Fibroblast of skin of left biceps (primary cell): Measurements from ENCODE around the gene ABCD1.

Experiments used
- DNase-seq, 2 experiments: peaks; one replicate each; pipeline ENCODE4 v3.0.0-alpha.2; 2013; ENCODE audit warnings: low read depth in 2 of 2

ABCD1 gene

DNA sequence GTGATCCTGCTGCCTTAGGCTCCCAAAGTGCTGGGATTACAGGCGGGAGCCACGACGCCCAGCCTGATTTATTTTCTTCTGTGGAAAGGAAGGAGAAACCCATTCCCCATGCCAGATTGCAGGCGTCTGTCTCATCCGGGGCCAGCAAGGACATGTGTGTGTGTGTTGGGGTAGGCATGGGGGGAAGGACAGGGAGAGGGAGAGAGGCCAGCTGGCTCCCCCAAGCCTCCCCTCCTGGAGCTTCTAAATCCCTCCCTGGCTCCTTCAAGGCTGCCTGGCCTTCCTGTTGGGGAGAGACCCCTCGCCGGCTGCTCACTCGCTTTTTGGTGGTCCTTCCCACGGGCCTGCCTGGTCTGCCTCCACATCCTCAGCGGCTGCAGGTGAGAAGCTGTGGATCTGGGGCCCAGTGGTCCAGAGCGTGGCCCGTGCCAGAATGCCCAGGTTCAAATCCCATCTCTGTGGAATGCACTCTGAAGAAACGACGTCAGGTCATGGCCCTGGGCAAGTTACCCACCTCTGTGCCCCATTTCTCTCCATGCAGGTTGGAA, 38.0 kb downstream of the ABCD1 start:
- no peak for DNase-seq

DNA sequence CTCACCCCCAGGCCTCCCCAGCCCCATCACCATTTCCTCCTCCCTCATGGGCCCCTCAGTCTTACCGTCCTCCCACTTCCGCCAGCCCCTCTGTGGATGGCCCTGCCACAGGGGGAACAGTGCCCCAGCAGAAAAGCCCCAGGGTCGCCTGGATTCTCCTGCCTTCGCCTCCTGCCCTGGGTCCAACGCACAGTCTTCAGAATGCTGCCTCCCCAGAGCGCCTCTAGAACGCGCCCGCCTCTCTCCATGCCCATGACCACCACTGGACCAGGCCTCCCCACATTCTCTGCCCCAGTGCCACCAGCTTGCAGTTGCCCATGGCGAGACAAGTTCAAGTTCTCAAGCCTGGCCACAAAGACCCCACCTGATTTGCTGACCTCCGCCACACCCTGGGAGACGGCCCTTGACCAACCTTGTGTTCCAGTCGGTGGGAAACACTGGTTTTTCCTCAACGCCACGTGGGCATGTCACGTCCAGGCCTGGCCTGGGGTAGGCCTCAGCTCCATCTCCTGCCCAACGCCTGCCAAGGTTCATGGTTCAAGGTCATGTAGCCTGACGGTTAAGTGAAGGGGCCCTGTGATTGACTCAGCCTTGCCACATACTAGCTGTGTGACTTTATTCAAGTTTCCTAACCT, 38.8 kb downstream of the ABCD1 start:
- DNase-seq, result no peak

GRCh38 chrX:153763989-153764755, 39.5 kb downstream of the ABCD1 start, which contains the start of gene PLXNB3:
TSS of gene PLXNB3 (plus strand) at chrX:153764249. CDS start at chrX:153765536, 1,287 bp downstream.
- DNase-seq, result peak in 1 of 2 experiments; percentile 24

- no peak for DNase-seq
These were observed 40.1 kb downstream of the ABCD1 start for GRCh38 chrX:153764786-153765137.

- DNase-seq, result no peak
These were observed 40.8 kb downstream of the ABCD1 start for GRCh38 chrX:153765138-153766079.

GRCh38 chrX:153766098-153766817, 41.6 kb downstream of the ABCD1 start:
- peak; percentile 24 to 43 for DNase-seq

DNA sequence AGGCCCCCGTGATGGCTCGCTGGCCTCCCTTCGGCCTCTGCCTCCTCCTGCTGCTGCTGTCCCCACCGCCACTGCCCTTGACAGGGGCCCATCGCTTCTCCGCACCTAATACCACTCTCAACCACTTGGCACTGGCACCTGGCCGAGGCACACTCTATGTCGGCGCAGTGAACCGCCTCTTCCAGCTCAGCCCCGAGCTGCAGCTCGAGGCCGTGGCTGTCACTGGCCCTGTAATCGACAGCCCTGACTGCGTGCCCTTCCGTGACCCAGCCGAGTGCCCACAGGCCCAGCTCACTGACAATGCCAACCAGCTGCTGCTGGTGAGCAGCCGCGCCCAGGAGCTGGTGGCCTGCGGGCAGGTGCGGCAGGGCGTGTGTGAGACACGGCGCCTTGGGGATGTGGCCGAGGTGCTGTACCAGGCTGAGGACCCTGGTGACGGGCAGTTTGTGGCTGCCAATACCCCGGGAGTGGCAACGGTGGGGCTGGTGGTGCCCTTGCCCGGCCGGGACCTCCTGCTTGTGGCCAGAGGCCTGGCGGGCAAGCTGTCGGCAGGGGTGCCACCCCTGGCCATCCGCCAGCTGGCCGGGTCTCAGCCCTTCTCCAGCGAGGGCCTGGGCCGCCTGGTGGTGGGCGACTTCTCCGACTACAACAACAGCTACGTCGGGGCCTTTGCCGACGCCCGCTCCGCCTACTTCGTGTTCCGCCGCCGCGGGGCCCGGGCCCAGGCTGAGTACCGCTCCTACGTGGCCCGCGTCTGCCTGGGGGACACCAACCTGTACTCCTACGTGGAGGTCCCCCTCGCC, 42.4 kb downstream of the ABCD1 start:
- no peak for DNase-seq

- DNase-seq, result no peak
These were observed 43.0 kb downstream of the ABCD1 start for GRCh38 chrX:153767674-153768055.

DNA sequence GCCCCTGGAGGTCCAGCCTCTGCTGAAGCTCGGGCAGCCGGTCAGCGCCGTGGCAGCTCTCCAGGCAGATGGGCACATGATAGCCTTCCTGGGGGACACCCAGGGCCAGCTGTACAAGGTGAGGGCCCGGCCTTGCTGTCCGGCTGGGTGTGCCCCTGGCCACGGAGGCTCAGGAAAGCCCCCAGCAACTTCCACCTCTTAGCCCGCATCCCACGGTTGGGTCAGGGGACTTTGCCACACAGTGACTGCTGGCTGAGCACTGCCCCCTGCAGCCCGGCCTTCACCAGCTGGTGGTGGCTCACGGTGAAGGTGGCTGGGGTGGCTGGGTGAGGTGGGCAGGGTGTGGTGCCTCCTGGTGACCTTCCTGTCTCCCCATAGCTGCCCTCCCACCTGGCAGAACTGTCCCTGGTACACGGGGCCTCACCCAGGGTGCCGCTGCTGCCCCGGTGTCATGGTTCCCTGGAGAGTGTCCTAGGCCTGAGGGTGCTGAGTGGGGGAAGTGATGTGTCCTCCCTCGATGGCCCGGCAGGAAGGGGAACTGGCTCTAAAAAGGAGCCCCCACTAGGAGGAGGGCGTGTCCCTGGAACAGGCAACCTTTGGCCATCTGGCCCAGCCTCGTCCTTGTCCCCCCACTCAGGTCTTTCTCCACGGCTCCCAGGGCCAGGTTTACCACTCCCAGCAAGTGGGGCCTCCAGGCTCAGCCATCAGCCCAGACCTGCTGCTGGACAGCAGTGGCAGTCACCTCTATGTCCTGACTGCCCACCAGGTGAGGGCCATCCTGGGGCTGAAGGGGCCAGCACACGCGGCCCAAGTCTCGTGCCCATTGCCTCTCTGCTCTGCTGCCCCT, 43.9 kb downstream of the ABCD1 start:
- DNase-seq, result no peak

- DNase-seq, result no peak
These were observed 44.7 kb downstream of the ABCD1 start for GRCh38 chrX:153769158-153769864.

DNA sequence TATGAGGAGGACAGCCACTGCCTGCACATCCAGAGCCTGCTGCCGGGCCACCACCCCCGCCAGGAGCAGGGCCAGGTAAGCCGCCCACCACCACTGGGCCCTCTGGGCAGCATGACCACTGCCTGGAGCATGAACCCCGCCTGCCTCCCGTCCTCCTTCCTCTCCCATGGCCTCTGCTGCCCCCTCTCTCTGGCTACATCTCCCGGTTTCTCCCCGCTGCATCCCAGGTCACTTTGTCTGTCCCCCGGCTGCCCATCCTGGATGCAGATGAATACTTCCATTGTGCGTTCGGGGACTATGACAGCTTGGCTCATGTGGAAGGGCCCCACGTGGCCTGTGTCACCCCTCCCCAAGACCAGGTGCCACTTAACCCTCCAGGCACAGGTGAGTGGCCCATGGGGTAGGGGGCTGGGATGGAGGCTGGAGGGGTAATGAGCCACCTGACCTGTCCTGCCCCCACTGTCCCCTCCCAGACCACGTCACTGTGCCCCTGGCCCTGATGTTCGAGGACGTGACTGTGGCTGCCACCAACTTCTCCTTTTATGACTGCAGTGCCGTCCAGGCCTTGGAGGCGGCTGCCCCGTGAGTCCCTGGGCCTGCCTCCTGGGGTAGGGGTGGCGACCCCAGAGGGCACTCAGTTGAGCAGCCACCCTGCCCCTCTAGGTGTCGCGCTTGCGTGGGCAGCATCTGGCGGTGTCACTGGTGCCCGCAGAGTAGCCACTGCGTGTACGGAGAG, 45.4 kb downstream of the ABCD1 start:
- no peak for DNase-seq

- DNase-seq, result no peak
These were observed 46.2 kb downstream of the ABCD1 start for GRCh38 chrX:153770601-153771414.

- no peak for DNase-seq
These were observed 47.0 kb downstream of the ABCD1 start for GRCh38 chrX:153771415-153772315.

GRCh38 chrX:153772316-153773217, 47.9 kb downstream of the ABCD1 start:
- DNase-seq, result no peak

DNA sequence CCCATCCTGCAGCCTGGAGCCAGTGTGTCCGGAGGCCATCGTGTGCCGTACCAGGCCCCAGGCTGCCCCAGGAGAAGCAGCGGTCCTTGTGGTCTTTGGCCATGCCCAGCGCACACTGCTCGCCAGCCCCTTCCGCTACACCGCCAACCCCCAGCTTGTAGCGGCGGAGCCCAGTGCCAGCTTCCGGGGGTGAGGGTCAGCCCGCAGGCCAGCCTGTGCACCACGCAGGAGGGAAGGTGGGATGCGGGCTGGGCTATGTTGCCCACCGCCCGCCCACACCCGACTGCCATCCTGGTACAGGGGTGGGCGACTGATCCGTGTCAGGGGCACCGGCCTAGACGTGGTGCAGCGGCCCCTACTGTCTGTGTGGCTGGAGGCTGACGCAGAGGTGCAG, 48.6 kb downstream of the ABCD1 start:
- no peak for DNase-seq
